K562 (cell line): ENCODE results near the gene NEB. TPM values are rescaled to one million over a fixed set of nuclear protein-coding genes. Genes with fewer than 3 reads are reported as not detected.

ENCODE experiments used
- ATAC-seq: fragments of 200-7000 bp; cut with Tn5 transposase; 3 replicates; pipeline ENCODE4 v1.9.1; 2020; ENCODE audit warnings: moderate library complexity
- BruUV-seq: library from RNA; stranded (reverse); fragments of 400-500 nt; replicated peaks from 2 replicates; lab custom pipeline; 2021; lab: Mats Ljungman, UMichigan
- CTCF ChIA-PET: fragments of 300-600 bp; formaldehyde crosslinking; extraction: SDS; loops from one replicate; lab custom pipeline; 2021; ENCODE audit warnings: low intra/inter-chr PET ratio; lab: Yijun Ruan, JAX
- POLR2A ChIA-PET: fragments of 300-600, 350-650 bp; sonication (Branson Sonifier 250); formaldehyde crosslinking; extraction: SDS; loops from one replicate; lab custom pipeline; 2021; ENCODE audit warnings: antibody characterized with exemption, inconsistent platforms; lab: Yijun Ruan, JAX
- DNase-seq, 4 experiments: peaks; one replicate each; pipeline versions ENCODE4 v3.0.0 to v3.0.0-alpha.2; 2011 to 2018; ENCODE audit warnings: low spot score in 3 of 4, mixed read lengths in 3 of 4; ENCODE audit errors: extremely low read depth in 1 of 4
- FAIRE-seq: peaks from 2 replicates; lab custom pipeline; 2011; peaks lifted over from hg19 to GRCh38; lab: Jason Lieb, UNC
- H2AFZ ChIP-seq: 2 replicates; pipeline ENCODE4 v1.6.0; 2011; ENCODE audit warnings: low read depth, low read length, control low read depth, inconsistent platforms
- H3K27ac ChIP-seq: fragments of 200-600 bp; 3 replicates; pipeline ENCODE4 v1.8.0; 2011; ENCODE audit warnings: low read depth, mild to moderate bottlenecking, control low read depth, inconsistent platforms, low read length, moderate library complexity, mixed read lengths; ENCODE audit errors: extremely low read depth
- H3K27me3 ChIP-seq, 2 experiments: fragments of 300-600 bp in 1 of 2; 2 replicates in 1 of 2; 3 replicates in 1 of 2; pipeline versions ENCODE4 v1.6.0 to v1.8.0; 2011; ENCODE audit warnings: inconsistent platforms in 2 of 2, low read length in 2 of 2, mild to moderate bottlenecking in 1 of 2, mixed read lengths in 1 of 2, moderate library complexity in 1 of 2; ENCODE audit not compliant: control insufficient read depth in 2 of 2, insufficient read depth in 2 of 2
- H3K36me3 ChIP-seq: fragments of 300-600 bp; 3 replicates; pipeline ENCODE4 v1.8.0; 2011; ENCODE audit warnings: mild to moderate bottlenecking, low read length, inconsistent platforms; ENCODE audit not compliant: control insufficient read depth, insufficient read depth
- H3K4me1 ChIP-seq, 2 experiments: fragments of 200-600 bp in 1 of 2; replicated peaks in 1 of 2; 2 replicates in 1 of 2; 3 replicates in 1 of 2; pipeline versions ENCODE4 v1.5.1 to v1.8.0; 2011; ENCODE audit warnings: inconsistent platforms in 2 of 2, low read length in 2 of 2, mild to moderate bottlenecking in 1 of 2, mixed read lengths in 1 of 2, moderate library complexity in 1 of 2; ENCODE audit not compliant: control insufficient read depth in 2 of 2, insufficient read depth in 2 of 2
- H3K4me2 ChIP-seq: 2 replicates; pipeline ENCODE4 v1.6.1; 2011; ENCODE audit warnings: low read length, control low read depth, inconsistent platforms, mixed read lengths; ENCODE audit not compliant: insufficient read depth
- H3K4me3 ChIP-seq: fragments of 200-600 bp; sonication (generic), shearing (Covaris generic); 2 replicates; pipeline ENCODE4 v1.5.1; 2016; ENCODE audit warnings: control low read depth, inconsistent platforms
- H3K79me2 ChIP-seq: fragments of 200-600 bp; 3 replicates; pipeline ENCODE4 v1.8.0; 2011; ENCODE audit warnings: low read length, inconsistent platforms; ENCODE audit not compliant: control insufficient read depth, insufficient read depth
- H3K9ac ChIP-seq, 2 experiments: 2 replicates each; pipeline versions ENCODE4 v1.6.0 to v1.6.1; 2011; ENCODE audit warnings: low read depth in 2 of 2, low read length in 2 of 2, control low read depth in 1 of 2, inconsistent platforms in 1 of 2, mild to moderate bottlenecking in 1 of 2, mixed read lengths in 1 of 2; ENCODE audit not compliant: insufficient read depth in 1 of 2
- H3K9me1 ChIP-seq: one replicate; pipeline ENCODE4 v1.6.0; 2011; ENCODE audit warnings: inconsistent platforms, mild to moderate bottlenecking, low read length, moderate library complexity; ENCODE audit not compliant: control insufficient read depth, insufficient read depth
- H3K9me3 ChIP-seq: replicated peaks from 2 replicates; pipeline ENCODE4 v1.5.1; 2011; ENCODE audit warnings: low read depth, low read length, inconsistent platforms; ENCODE audit not compliant: control insufficient read depth, insufficient read depth
- H4K20me1 ChIP-seq: replicated peaks from 2 replicates; pipeline ENCODE4 v1.6.1; 2011; ENCODE audit warnings: low read length, inconsistent platforms, mixed read lengths; ENCODE audit not compliant: control insufficient read depth, insufficient read depth
- AFF1 ChIP-seq, 2 experiments: fragments of 450-650 bp; IDR thresholded peaks; 2 replicates each; pipeline ENCODE4 v1.6.1; 2018; ENCODE audit warnings: mild to moderate bottlenecking in 2 of 2, low read depth in 1 of 2; ENCODE audit not compliant: partially characterized antibody in 2 of 2
- ARNT ChIP-seq, 2 experiments: fragments of 450-650 bp; IDR thresholded peaks; 2 replicates each; pipeline ENCODE4 v1.6.1; 2016; ENCODE audit warnings: mild to moderate bottlenecking in 1 of 2
- ELF4 ChIP-seq: fragments of 450-650 bp; formaldehyde crosslinking; IDR thresholded peaks from 2 replicates; pipeline ENCODE4 v1.4.0; 2022; ENCODE audit warnings: missing genetic modification characterization
- ILK ChIP-seq: fragments of 450-650 bp; IDR thresholded peaks from 2 replicates; pipeline ENCODE4 v1.6.1; 2016; ENCODE audit warnings: missing genetic modification characterization, low read depth, mild to moderate bottlenecking, missing compliant biosample characterization, moderate library complexity, borderline replicate concordance
- MLLT1 ChIP-seq, 2 experiments: fragments of 450-650 bp; IDR thresholded peaks; 2 replicates each; pipeline ENCODE4 v1.6.1; 2016
- RB1 ChIP-seq: fragments of 450-650 bp; IDR thresholded peaks from 2 replicates; pipeline ENCODE4 v1.6.1; 2017; ENCODE audit warnings: low read depth, mild to moderate bottlenecking
- ZNF79 ChIP-seq: fragments of 250-450 bp; sonication (Bioruptor Pico); IDR thresholded peaks from 2 replicates; pipeline ENCODE4 v1.4.0; 2020; ENCODE audit warnings: low read depth, mild to moderate bottlenecking, moderate library complexity
- WGBS: fragments of 100-300 bp; shearing (Covaris generic); methylation state at CpG from one replicate; pipeline ENCODE4 v1.1.6; 2016; ENCODE audit warnings: low coverage, mixed read lengths; ENCODE audit not compliant: insufficient coverage; ENCODE audit errors: missing lambda C conversion rate; 5-methylcytosine and 5-hydroxymethylcytosine counted together
- in situ Hi-C: fragments of 300-500 bp; cut with MboI; formaldehyde crosslinking; loops from 4 replicates; pipeline ENCODE4 v1.15.0; 2018; ENCODE audit warnings: inconsistent platforms, mixed read lengths
- intact Hi-C: fragments of 100-400 bp; cut with micrococcal nuclease; formaldehyde crosslinking; loops from 2 replicates; pipeline ENCODE4 v1.14.2; 2022
- polyA plus RNA-seq, 8 experiments: library from polyadenylated mRNA; depleted of rRNA in 4 of 8; stranded (reverse) in 5 of 8; unstranded in 3 of 8; fragments of >200 nt; fragmentation: Nextera tagmentation in 2 of 8; fragmentation: Illumina TruSeq in 1 of 8; extraction: Ambion mirVana in 2 of 8; extraction: Trizol in 1 of 8; gene quantifications; 2 replicates each; pipeline versions ENCODE4 v1.2.1 to v1.2.3, GENCODE V29; 2011 to 2014; ENCODE audit warnings: inconsistent platforms in 1 of 8, missing spikeins in 1 of 8
- total RNA-seq, 7 experiments: library from RNA; depleted of rRNA in 6 of 7; stranded (reverse); fragments of >200 nt in 6 of 7; fragmentation: Illumina TruSeq in 2 of 7; extraction: Trizol in 2 of 7; gene quantifications; 2 replicates each; pipeline versions ENCODE4 v1.2.1 to v1.2.3, GENCODE V29; 2011 to 2021; ENCODE audit warnings: low replicate concordance in 1 of 7

NEB gene
- total and polyA plus RNA-seq, 9 of the 15 experiments (the other 6 are each of a cell fraction or from before 2014, with no cell fraction given) = 1.7 to 3.8 (median 2.9) TPM

GRCh38 chr2:151758744-151759143 lies 24.5 kb upstream of the NEB start:
- BruUV-seq = no TSS peak
- CTCF ChIA-PET = no interaction called here
- no peak for ATAC-seq
- DNase-seq = no peak
- Histone ChIP-seq H3K4me1 (peaks cover 13 to 53% of the 10 kb centered on the region in 2 experiments), H3K9me1 (no peaks in the 10 kb centered on the region)
- TF ChIP-seq MLLT1 (IDR thresholded peaks at IDR 0.05) = peak in 1 of 2 experiments; percentile 63; a peak in 1 of 4 replicates
- no peak for TF ChIP-seq RB1
- TF ChIP-seq ARNT (IDR thresholded peaks at IDR 0.05) = no peak
- TF ChIP-seq ILK = no peak
- TF ChIP-seq, all 486 proteins: peak for 1
- intact Hi-C loops (no loop called here), in situ Hi-C loops (no loop called here)
- Histone ChIP-seq H3K4me2 (no peak overlapping the region), H2AFZ (no peak overlapping the region), H3K36me3 (no peaks in the 10 kb centered on the region), H3K27me3 (no peaks in the 10 kb centered on the region), H4K20me1 (no peaks in the 10 kb centered on the region), H3K9me3 (no peaks in the 10 kb centered on the region), H3K79me2 (no peaks in the 10 kb centered on the region), H3K9ac (no peak overlapping the region), H3K27ac (no peak overlapping the region), H3K4me3 (no peak overlapping the region)
- FAIRE-seq = no peak
- POLR2A ChIA-PET = no interaction called here
- 85% methylated on average over 3 of the region's 3 CpGs for WGBS

GRCh38 chr2:151757861-151758260 lies 23.6 kb upstream of the NEB start:
- no peak overlapping the region for H3K4me3 ChIP-seq
- no peaks in the 10 kb centered on the region for H3K27me3 ChIP-seq
- in situ Hi-C loops (no loop called here), intact Hi-C loops (no loop called here)
- no peaks in the 10 kb centered on the region for H4K20me1 ChIP-seq
- no peak for ATAC-seq
- no TSS peak for BruUV-seq
- no peak for DNase-seq
- H3K4me2 ChIP-seq = no peak overlapping the region
- CTCF ChIA-PET = no interaction called here
- WGBS = 24% methylated on average over 1 of the region's 1 CpG
- POLR2A ChIA-PET = interaction anchor here (0.7 to 1.6 kb wide), 3 partner anchors 31 to 344 kb away, joined by 3 to 5 read pairs (median 4); no protein-coding TSS in a partner anchor
- FAIRE-seq = no peak
- no peaks in the 10 kb centered on the region for H3K9me1 ChIP-seq
- no peaks in the 10 kb centered on the region for H3K79me2 ChIP-seq
- H3K27ac ChIP-seq = no peak overlapping the region
- H3K4me1 ChIP-seq = peaks cover 13 to 49% of the 10 kb centered on the region in 2 experiments
- 0 out of 2 replicates have a peak overlapping the region, but pooled peaks have one; percentile 69 for H2AFZ ChIP-seq
- no peak for TF ChIP-seq AFF1 (IDR thresholded peaks at IDR 0.05; ENCODE audit: low read depth in 1 of 2, partially characterized antibody in 2 of 2)
- TF ChIP-seq ELF4 = no peak
- peak; percentile 90 for TF ChIP-seq ZNF79 (CRISPR knock-in tag)
- no peaks in the 10 kb centered on the region for H3K9me3 ChIP-seq
- no peak overlapping the region for H3K9ac ChIP-seq
- H3K36me3 ChIP-seq = no peaks in the 10 kb centered on the region
